Chondrocyte (in vitro differentiated cells): Measurements from ENCODE around the gene SEMA5A. TPM values are rescaled to one million over a fixed set of nuclear protein-coding genes. Genes with fewer than 3 reads are reported as not detected.

Experiments used
- DNase-seq: peaks from one replicate; pipeline ENCODE4 v3.0.0; 2021; ENCODE audit warnings: mixed read lengths, low spot score
- H3K27ac Mint-ChIP-seq: one replicate; pipeline ENCODE4 v1.8.0; 2021; ENCODE audit warnings: mild to moderate bottlenecking, moderate library complexity, mixed read lengths; ENCODE audit not compliant: unreplicated experiment
- H3K27me3 Mint-ChIP-seq: 2 replicates; pipeline ENCODE4 v1.8.0; 2021; ENCODE audit warnings: low read depth, mixed read lengths
- H3K36me3 Mint-ChIP-seq: 2 replicates; pipeline ENCODE4 v1.8.0; 2021; ENCODE audit warnings: low read depth, mixed read lengths
- H3K4me1 Mint-ChIP-seq: 2 replicates; pipeline ENCODE4 v1.8.0; 2021; ENCODE audit warnings: low read depth, mild to moderate bottlenecking, mixed read lengths
- H3K4me3 Mint-ChIP-seq: one replicate; pipeline ENCODE4 v1.8.0; 2021; ENCODE audit warnings: mild to moderate bottlenecking, moderate library complexity, mixed read lengths; ENCODE audit not compliant: unreplicated experiment
- H3K9me3 Mint-ChIP-seq: 2 replicates; pipeline ENCODE4 v1.8.0; 2021; ENCODE audit warnings: low read depth, mixed read lengths
- total RNA-seq: library from RNA; stranded (reverse); gene quantifications from 3 replicates; pipeline ENCODE4 v1.2.1, GENCODE V29; 2021
- TF ChIP-seq, protein P1 (sequence below): fragments of 200-600 bp; sonication (generic); IDR thresholded peaks from 2 replicates; pipeline ENCODE4 v1.5.0; 2021; ENCODE audit warnings: antibody characterized with exemption, mild to moderate bottlenecking, moderate library complexity

The SEMA5A gene
- total RNA-seq, 1 donor from 2014 or later = 249 TPM

DNA sequence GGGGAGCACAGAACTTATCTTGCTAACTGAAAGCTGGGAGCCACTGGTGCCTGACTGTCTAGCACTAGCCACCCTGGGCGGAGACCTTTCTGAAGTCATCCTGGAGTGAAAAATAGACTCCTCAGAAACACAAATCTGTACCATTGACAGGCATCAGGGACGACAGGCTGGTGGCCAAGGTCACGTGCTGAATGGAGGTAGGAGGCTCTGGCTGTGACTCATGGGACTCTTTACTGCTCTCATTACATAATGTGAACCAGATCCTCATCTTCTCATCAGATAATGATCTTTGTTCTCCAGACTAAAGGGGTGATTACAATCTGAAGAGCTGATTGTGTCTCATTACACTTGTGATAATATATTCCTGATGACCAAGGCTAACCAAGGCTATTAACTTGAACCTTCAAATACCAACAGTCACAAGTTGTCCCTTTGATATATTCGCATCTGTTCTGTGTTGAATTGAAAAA lies 91.8 kb downstream of the SEMA5A start:
- TF ChIP-seq, protein P1, sequence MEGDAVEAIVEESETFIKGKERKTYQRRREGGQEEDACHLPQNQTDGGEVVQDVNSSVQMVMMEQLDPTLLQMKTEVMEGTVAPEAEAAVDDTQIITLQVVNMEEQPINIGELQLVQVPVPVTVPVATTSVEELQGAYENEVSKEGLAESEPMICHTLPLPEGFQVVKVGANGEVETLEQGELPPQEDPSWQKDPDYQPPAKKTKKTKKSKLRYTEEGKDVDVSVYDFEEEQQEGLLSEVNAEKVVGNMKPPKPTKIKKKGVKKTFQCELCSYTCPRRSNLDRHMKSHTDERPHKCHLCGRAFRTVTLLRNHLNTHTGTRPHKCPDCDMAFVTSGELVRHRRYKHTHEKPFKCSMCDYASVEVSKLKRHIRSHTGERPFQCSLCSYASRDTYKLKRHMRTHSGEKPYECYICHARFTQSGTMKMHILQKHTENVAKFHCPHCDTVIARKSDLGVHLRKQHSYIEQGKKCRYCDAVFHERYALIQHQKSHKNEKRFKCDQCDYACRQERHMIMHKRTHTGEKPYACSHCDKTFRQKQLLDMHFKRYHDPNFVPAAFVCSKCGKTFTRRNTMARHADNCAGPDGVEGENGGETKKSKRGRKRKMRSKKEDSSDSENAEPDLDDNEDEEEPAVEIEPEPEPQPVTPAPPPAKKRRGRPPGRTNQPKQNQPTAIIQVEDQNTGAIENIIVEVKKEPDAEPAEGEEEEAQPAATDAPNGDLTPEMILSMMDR = no peak
- H3K27me3 Mint-ChIP-seq = no peaks in the 10 kb centered on the region
- peaks cover 39% of the 10 kb centered on the region for H3K4me1 Mint-ChIP-seq
- no peak overlapping the region for H3K27ac Mint-ChIP-seq
- DNase-seq = no peak
- H3K9me3 Mint-ChIP-seq = no peaks in the 10 kb centered on the region
- H3K36me3 Mint-ChIP-seq = peaks cover 17% of the 10 kb centered on the region
- H3K4me3 Mint-ChIP-seq = no peak overlapping the region

DNA sequence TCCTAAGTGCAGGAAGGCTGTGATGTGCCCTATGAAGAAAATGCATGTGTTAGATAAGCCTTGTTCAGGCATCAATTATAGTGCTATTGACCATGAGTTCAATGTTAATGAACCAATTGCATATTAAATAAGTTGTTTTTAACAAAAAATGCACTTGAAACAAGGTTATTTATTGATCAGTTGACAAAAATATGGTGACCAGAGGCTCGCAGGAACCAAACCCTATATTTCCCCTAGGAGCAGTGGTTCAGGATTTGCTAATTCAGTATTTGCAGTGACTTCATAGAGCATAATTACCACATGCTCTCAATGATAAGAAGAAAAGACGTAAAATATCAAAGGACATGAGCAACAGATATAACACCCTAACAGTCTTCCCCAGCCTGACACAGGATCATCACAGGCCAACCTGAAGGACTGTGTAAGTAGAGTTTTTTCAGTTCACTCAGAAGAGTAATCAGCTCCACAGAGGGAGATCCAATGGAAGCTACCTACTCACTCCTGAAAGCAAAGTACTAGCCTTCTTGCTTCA lies 92.3 kb downstream of the SEMA5A start:
- peaks cover 40% of the 10 kb centered on the region for H3K4me1 Mint-ChIP-seq
- TF ChIP-seq, protein P1 = no peak
- DNase-seq = no peak
- H3K27me3 Mint-ChIP-seq = no peaks in the 10 kb centered on the region
- peaks cover 21% of the 10 kb centered on the region for H3K36me3 Mint-ChIP-seq
- no peaks in the 10 kb centered on the region for H3K9me3 Mint-ChIP-seq
- H3K27ac Mint-ChIP-seq = no peak overlapping the region
- H3K4me3 Mint-ChIP-seq = no peak overlapping the region

GRCh38 chr5:9452181-9452580 lies 93.7 kb downstream of the SEMA5A start:
- H3K9me3 Mint-ChIP-seq = no peaks in the 10 kb centered on the region
- H3K27ac Mint-ChIP-seq = no peak overlapping the region
- peaks cover 23% of the 10 kb centered on the region for H3K36me3 Mint-ChIP-seq
- H3K27me3 Mint-ChIP-seq = no peaks in the 10 kb centered on the region
- H3K4me1 Mint-ChIP-seq = peaks cover 47% of the 10 kb centered on the region
- DNase-seq = no peak
- H3K4me3 Mint-ChIP-seq = no peak overlapping the region
- TF ChIP-seq, protein P1 = no peak

DNA sequence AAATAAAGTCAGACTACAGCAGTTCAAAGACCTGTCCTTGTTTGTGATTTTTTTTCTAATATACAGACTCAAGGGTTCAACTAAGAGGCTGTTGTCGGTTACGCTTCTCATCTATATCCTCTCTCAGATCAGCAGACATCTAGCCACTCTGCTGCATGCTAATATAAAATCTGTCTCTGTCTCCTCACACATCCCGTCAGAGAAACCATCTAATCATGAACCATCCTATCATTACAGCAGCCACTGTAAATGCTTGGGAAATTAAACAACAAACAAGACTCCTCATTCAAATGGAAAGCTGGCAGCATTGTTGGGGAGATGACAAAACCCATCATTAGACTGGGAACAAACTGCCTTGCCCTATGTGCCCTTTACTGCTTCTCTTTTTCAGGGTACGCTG lies 94.8 kb downstream of the SEMA5A start:
- H3K4me3 Mint-ChIP-seq = no peak overlapping the region
- peaks cover 44% of the 10 kb centered on the region for H3K4me1 Mint-ChIP-seq
- H3K27ac Mint-ChIP-seq = no peak overlapping the region
- H3K9me3 Mint-ChIP-seq = no peaks in the 10 kb centered on the region
- H3K36me3 Mint-ChIP-seq = peaks cover 23% of the 10 kb centered on the region
- TF ChIP-seq, protein P1 = no peak
- H3K27me3 Mint-ChIP-seq = no peaks in the 10 kb centered on the region
- DNase-seq = no peak

DNA sequence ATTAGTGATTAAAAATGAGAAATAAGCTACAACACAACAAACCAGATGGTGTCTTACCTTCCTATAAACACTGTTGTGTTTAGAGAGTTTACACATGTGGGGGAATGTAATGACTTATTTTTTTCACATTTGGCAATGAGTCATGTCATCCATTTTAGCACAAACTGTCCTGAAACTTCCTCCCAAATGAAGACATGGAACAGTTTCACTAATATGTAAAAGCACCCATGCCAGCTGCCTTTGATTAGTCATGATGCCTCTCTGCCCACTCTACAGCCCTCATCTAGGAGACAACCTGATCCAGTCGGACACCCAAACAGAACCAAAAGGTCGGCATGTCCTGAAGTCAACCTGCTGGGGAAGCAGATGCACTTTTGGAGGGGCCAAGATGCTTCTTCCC lies 98.2 kb downstream of the SEMA5A start:
- Mint-ChIP-seq H3K36me3 (peaks cover 26% of the 10 kb centered on the region), H3K4me3 (no peak overlapping the region), H3K4me1 (peaks cover 36% of the 10 kb centered on the region), H3K27ac (peak overlapping the region; percentile 36), H3K9me3 (peaks cover 8% of the 10 kb centered on the region), H3K27me3 (no peaks in the 10 kb centered on the region)
- TF ChIP-seq, protein P1 = no peak
- no peak for DNase-seq
